HG03571 (cell line): Measurements from ENCODE around the gene SLCO3A1.

ENCODE experiments used
- ATAC-seq: cut with Tn5 transposase; IDR thresholded peaks from one replicate; pipeline ENCODE4 v1.9.1; 2021; ENCODE audit not compliant: unreplicated experiment

Gene SLCO3A1

GRCh38 chr15:91860498-91860897 lies 7.0 kb downstream of the SLCO3A1 start:
- ATAC-seq = no peak

- ATAC-seq = no peak
Measured at GRCh38 chr15:91861223-91861622, 7.7 kb downstream of the SLCO3A1 start.

- ATAC-seq = no peak
Measured at GRCh38 chr15:91862891-91863504, 9.5 kb downstream of the SLCO3A1 start.

- no peak for ATAC-seq
Measured at GRCh38 chr15:91863621-91864255, 10.2 kb downstream of the SLCO3A1 start.

- peak; percentile 82 for ATAC-seq
Measured at GRCh38 chr15:91864664-91865063, 11.2 kb downstream of the SLCO3A1 start.

GRCh38 chr15:91865486-91865885 lies 12.0 kb downstream of the SLCO3A1 start:
- no peak for ATAC-seq

- no peak for ATAC-seq
Measured at GRCh38 chr15:91865950-91866349, 12.4 kb downstream of the SLCO3A1 start.

GRCh38 chr15:91866371-91866905 lies 12.9 kb downstream of the SLCO3A1 start:
- no peak for ATAC-seq

GRCh38 chr15:91866971-91867372 lies 13.5 kb downstream of the SLCO3A1 start:
- no peak for ATAC-seq

- ATAC-seq = no peak
Measured at GRCh38 chr15:91867581-91868026, 14.1 kb downstream of the SLCO3A1 start.

- ATAC-seq = no peak
Measured at GRCh38 chr15:91870876-91871537, 17.5 kb downstream of the SLCO3A1 start.

- no peak for ATAC-seq
Measured at GRCh38 chr15:91871837-91872236, 18.3 kb downstream of the SLCO3A1 start.

GRCh38 chr15:91872356-91873137 lies 19.0 kb downstream of the SLCO3A1 start:
- no peak for ATAC-seq

- no peak for ATAC-seq
Measured at GRCh38 chr15:91873138-91873536, 19.6 kb downstream of the SLCO3A1 start.

- ATAC-seq = no peak
Measured at GRCh38 chr15:91874171-91874570, 20.7 kb downstream of the SLCO3A1 start.

- ATAC-seq = no peak
Measured at GRCh38 chr15:91874992-91875660, 21.6 kb downstream of the SLCO3A1 start.

- no peak for ATAC-seq
Measured at GRCh38 chr15:91876187-91876586, 22.7 kb downstream of the SLCO3A1 start.

- no peak for ATAC-seq
Measured at GRCh38 chr15:91878319-91878870, 24.9 kb downstream of the SLCO3A1 start.

GRCh38 chr15:91879158-91879557 lies 25.6 kb downstream of the SLCO3A1 start:
- ATAC-seq = no peak

- ATAC-seq = no peak
Measured at GRCh38 chr15:91880373-91880772, 26.9 kb downstream of the SLCO3A1 start.
